Activated effector memory CD4-positive, alpha-beta T cell treated with anti-CD3 and anti-CD28 coated beads, Interleukin-2, amount 50 U/mL, for 16 hours (primary cell): Measurements from ENCODE around the gene FREM2.

ENCODE experiments used
- DNase-seq: peaks from one replicate; pipeline ENCODE4 v3.0.0-alpha.2; 2020

The FREM2 gene

DNA sequence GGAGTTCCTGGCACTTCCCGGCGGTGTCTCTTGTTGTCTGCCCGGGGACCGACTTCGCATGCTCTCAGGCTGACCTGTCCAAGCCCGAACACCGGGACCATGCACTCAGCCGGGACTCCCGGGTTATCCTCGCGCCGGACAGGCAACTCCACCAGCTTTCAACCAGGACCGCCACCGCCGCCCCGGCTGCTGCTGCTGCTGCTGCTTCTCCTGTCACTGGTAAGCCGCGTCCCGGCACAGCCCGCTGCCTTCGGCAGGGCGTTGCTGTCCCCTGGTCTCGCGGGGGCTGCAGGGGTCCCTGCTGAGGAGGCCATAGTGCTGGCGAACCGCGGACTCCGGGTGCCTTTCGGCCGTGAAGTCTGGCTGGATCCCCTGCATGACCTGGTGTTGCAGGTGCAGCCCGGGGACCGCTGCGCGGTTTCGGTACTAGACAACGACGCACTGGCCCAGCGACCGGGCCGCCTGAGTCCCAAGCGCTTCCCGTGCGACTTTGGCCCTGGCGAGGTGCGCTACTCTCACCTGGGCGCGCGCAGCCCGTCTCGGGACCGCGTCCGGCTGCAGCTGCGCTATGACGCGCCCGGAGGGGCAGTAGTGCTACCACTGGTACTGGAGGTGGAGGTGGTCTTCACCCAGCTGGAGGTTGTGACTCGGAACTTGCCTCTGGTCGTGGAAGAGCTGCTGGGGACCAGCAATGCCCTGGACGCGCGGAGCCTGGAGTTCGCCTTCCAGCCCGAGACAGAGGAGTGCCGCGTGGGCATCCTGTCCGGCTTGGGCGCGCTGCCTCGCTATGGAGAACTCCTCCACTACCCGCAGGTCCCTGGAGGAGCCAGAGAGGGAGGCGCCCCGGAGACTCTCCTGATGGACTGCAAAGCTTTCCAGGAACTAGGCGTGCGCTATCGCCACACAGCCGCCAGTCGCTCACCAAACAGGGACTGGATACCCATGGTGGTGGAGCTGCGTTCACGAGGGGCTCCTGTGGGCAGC is 661 bp downstream of the FREM2 start:
- no peak for DNase-seq

GRCh38 chr13:38688674-38689073 is 1.8 kb downstream of the FREM2 start:
- DNase-seq, result no peak

- no peak for DNase-seq
Measured at GRCh38 chr13:38690231-38690630, 3.4 kb downstream of the FREM2 start.

DNA sequence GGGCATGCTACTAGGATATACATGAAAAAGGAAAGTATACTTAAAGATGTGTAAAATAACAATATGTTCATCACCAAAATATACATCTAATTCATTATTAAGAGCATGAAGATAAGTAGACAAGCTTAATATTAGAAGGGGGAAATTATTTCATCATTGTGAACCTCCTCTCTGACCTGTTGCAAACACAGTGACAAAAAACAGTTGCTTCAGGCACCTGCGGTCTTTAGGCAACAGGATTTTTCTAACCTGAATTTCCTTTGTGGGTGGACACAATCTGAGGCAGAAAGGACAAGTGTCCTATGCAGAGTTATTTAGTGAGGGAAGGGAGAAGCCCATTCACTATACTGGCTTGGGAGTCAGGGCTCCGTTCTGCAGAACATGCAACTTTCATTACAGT is 6.3 kb downstream of the FREM2 start:
- no peak for DNase-seq

DNA sequence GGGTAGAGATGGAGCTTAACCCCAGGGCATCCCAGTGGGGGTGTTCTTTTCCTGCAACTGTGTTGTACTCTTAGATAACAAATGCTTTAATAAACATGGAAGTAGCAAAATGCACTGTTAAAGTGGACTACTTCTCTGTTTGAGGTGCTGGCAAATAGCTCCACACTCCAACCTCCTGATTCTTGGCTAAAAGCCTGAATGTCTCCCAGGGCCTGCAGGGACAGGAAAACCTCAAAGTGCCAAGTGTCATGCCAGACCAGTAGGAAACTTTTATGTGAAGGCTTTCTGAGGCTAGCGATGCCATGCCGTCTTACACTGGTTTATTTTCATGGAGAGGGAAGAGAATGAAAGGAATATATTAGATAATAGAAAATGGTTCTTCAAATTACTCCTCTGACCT is 6.8 kb downstream of the FREM2 start:
- DNase-seq, result no peak

- DNase-seq, result no peak
Measured at GRCh38 chr13:38697197-38697596, 10.3 kb downstream of the FREM2 start.

DNA sequence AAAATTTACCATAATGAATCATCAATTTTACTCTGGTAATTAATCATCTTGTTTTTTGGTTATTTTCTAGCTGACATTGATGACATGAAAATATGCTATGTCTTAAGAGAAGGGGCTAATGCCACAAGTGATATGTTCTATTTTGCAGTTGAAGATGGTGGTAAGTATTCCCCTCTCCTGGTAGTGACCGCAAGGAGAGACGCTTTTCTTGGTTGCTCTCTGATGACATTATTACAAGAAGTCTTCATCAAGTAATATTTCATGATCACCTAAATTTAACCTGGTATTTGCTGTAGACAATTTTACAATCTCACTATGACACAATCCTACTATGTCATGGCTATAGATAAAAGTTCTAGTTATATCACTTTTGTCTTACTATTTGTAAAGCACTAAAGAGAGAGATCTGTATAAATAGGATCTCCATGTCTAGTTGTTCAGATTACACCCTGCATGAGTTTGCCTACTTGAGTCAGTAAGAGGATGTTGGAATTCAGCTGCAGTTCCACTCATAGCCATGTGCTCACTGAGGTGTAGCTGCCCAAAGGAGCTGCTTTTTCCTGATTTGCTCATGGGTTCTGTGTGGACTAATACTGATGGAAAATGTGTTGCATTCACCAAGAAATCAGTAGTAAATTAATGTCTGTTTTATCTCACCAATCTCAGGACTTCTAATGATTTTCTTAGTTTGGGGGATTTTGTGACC is 10.9 kb downstream of the FREM2 start:
- DNase-seq, result no peak

DNA sequence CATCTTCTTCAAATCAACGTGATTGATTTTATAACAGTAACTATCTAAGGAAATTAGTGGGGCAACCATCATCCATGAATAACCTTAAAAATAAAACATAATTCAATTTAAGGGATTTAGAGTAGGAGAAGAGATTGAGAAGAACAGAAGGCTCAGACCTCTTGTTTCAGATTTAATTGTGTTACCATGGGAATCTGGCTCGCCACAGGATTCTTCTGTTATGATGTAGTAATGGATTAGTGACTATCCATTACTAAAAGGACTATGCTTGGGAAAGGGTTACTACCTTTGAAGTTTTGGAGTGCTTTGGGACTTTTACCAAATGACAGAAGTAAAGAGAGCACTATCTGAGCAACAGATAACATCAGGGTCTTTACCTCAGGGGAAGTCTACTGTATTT is 13.2 kb downstream of the FREM2 start:
- DNase-seq, result no peak

GRCh38 chr13:38702669-38703068 is 15.8 kb downstream of the FREM2 start:
- no peak for DNase-seq

DNA sequence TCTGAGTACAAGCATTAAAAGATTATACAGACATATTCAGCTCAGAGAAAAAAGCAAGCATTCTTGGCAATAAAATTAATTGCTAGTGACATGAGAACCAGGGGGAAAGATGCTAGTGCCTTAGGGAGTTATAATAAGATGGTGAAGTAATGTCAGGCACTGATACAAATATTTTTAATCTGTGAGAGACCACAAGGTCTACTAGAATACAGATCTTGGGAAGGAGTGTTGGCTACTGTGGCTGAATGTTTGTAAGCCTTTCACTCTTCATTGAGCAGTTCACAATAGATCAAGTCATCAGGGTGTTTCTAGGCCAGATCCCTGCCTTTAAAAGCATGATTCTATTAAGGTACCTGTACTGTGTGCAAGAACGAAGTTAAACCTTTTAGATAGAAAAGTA is 16.4 kb downstream of the FREM2 start:
- no peak for DNase-seq

DNA sequence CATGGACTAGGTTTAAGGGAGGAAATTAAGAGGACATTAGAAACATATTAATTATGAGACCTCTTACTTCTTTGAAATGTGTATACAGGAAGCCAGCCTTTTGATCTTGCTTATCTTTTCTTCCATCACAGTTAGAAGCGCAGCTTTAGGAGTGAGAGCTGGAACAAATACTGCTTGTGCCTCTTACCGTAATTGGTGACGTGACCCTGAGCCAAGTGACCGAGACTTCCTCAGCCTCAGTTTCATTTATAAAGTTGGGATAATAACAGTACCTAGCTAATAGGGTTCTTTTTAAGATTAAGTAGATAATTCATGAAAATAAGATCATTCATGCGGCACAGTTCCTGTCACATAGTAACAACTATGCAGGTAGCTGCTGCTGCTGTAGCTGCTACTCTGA is 18.5 kb downstream of the FREM2 start:
- DNase-seq, result no peak

DNA sequence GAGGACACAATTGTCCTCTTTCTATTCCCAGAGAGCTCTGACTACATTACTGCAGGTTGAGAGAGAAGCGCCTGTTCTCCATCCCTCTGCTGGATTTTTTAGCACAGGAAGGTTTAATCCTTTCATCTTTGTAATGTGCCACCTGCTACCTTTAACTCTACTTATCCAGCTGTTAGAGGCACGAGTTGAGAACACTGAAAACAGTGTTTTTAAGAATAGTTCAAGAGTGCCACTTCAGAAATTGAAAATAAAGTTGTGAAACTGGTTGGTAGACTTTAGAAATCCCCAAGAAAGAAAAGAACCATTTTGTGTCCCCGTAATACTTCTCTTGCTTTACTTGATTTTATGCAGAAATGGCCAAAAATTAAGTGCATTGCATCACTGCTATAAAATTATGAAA is 20.6 kb downstream of the FREM2 start:
- no peak for DNase-seq

GRCh38 chr13:38713046-38713445 is 26.2 kb downstream of the FREM2 start:
- no peak for DNase-seq

- DNase-seq, result no peak
Measured at GRCh38 chr13:38718374-38718773, 31.5 kb downstream of the FREM2 start.

DNA sequence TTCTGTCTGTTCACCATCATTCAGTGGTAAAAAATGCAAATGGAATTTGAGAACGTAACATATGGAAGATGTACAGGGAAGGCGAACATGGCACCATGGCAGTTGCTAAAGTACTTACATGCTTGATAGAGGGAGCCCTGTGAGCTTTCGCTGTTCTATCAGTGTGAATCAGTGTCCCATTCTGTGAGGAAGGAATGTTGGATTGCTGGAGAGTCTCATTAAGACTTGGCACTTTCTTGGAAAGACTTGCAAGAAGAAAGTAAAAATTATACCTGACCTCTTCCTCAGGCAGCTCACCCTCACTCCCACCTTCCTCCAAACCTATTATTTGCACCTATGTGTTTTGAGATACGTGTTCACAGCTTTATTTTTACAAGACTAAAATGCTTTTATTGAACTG is 43.5 kb downstream of the FREM2 start:
- no peak for DNase-seq

GRCh38 chr13:38733146-38733545 is 46.3 kb downstream of the FREM2 start:
- no peak for DNase-seq

GRCh38 chr13:38735665-38736440 is 49.0 kb downstream of the FREM2 start:
- DNase-seq, result no peak

DNA sequence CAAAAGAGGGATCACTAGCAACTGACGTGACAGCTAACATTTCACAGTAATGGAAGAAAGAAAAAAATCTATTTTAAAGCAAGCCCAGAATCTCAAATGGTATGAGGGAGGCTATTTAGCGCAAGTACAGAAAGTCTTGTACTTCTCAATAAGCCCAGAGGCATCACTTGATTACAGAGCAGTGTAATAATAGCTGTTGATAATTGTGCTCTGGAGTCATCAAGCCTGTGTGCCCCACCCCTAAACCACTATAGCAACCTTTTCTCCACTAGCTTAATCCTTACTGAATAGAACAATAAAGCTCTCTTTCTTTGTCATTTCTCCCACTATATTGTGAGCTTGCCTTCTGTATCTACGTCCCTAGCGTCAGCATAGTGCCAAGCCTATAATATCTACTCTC is 56.6 kb downstream of the FREM2 start:
- no peak for DNase-seq

DNA sequence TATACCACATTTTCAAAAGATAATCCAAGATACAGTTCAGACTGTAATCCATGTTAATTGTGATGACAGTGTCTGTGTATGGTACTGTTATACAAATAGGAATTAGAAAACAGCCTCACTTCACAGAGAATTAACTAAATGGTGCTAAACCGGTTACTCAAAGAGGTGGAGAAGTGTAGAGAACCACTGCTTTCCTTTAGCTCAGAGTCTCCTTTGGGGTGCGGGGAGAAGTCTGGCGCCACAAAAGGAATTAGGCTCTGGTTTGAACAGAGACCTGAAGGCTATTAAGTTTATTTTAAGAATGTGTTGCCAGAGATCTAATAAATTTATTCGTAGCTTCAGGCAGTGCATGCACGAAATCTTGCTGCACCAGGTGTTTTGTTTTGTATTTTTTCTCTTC is 65.8 kb downstream of the FREM2 start:
- DNase-seq, result no peak

GRCh38 chr13:38753878-38754277 is 67.0 kb downstream of the FREM2 start:
- no peak for DNase-seq

DNA sequence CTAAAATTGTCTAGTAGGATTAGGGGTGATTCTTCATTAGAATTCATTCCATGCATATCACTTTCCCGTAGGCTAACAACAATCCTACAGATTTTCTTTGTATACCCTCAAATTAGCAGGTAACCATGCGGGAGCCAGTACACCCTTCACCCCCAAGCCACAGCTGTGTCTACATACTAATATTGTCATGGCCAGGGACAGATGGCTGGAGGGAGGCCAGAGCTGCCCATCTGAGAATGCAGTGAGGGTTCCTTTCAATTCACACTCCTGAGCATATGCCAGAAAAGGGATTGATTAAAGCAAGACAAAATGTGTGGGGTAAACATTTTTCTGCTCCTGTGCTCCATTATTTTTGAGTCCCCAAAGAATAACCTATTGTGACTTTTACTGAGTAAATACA is 68.9 kb downstream of the FREM2 start:
- no peak for DNase-seq

GRCh38 chr13:38758277-38758676 is 71.4 kb downstream of the FREM2 start:
- no peak for DNase-seq

GRCh38 chr13:38759390-38759789 is 72.5 kb downstream of the FREM2 start:
- DNase-seq, result no peak
